GM21528 (cell line): ENCODE data around the gene DBI.
"Not testable (repeated sequence)": the region's sequence is repeated elsewhere in the genome, so short reads cannot be mapped to it uniquely, and the experiment has no call there.

Source experiments
- ATAC-seq: cut with Tn5 transposase; IDR thresholded peaks from one replicate; pipeline ENCODE4 v1.9.1; 2021; ENCODE audit warnings: mild to moderate bottlenecking, moderate library complexity; ENCODE audit not compliant: unreplicated experiment, low FRiP score

Gene DBI

GRCh38 chr2:119364798-119365197 lies 2.0 kb upstream of the DBI start:
- ATAC-seq = no peak

GRCh38 chr2:119365436-119365835 lies 1.3 kb upstream of the DBI start:
- ATAC-seq = no peak

GRCh38 chr2:119366161-119366648 lies 572 bp upstream of the DBI start:
- peak; percentile 7 for ATAC-seq

DNA sequence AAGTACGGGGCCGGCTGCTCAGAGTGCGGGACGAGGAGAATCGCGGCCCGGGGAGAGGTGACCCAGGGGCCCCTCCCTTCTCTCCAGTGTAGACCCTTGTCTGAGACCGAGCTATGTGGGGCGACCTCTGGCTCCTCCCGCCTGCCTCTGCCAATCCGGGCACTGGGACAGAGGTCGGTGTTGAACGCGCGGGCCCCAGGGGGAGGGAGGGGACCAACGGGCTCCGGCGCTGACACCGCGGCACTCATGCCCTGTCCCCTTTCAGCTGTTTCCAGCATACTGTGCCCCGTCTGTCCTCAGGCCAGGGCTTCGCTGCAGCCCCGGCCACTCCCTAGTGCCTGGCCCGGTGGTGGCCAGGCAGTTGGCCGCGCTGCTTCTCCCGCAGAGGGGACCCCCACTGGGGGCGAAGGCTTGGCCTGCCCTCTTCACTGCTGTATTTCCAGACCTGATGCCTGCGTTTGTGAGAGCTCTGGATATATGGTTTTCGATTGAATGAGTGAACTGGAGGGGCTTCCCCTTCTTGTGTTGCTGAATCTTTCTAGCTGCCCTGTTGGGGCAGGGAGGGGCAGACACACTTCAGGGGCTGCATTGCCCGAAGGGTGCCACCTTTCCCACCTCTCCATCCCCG lies 809 bp downstream of the DBI start:
- peak; percentile 40 for ATAC-seq

- no peak for ATAC-seq
Measured at GRCh38 chr2:119369845-119370244, 3.1 kb downstream of the DBI start.

GRCh38 chr2:119371111-119371510 lies 4.3 kb downstream of the DBI start:
- ATAC-seq = no peak

DNA sequence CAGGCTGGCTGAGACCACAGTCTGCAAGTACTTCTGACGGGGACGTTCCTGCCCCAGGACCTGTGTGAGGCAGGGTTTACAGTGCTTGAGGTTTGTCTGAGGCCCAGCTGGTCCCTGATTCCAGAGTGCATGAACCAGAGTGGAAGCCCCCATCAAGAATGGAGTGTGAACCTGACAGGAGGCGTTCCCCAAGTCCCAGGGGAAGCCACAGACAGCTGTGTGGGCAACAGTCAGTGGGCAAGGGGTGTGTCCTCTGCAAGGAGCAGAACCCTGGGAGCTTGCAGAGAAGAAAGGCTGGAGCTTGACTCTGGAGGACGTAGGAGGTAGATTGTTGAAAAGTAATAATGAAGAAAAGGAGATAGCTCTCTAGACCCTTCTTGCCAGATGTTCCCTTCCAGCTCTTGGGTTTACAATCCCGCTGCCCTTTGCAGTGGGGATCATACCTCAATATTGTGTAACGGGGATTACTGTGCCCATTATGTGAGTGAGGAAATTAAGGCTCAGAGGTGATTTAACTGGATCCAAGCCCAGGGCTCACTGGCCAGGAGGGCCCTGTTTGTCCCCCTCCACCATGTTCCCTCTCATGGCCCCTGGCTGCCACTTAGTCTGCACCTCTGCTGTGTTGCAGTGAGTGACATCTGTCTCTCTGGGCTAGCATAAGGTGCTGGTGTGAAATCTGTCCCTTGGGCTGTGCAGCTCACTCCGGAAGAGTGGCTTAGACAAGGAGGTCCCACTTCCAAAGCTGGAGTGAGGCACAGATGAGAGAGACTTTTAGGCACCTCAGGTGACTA lies 6.2 kb downstream of the DBI start:
- ATAC-seq = no peak

- not testable (repeated sequence) for ATAC-seq
Measured at GRCh38 chr2:119373907-119374745, 7.3 kb downstream of the DBI start.

DNA sequence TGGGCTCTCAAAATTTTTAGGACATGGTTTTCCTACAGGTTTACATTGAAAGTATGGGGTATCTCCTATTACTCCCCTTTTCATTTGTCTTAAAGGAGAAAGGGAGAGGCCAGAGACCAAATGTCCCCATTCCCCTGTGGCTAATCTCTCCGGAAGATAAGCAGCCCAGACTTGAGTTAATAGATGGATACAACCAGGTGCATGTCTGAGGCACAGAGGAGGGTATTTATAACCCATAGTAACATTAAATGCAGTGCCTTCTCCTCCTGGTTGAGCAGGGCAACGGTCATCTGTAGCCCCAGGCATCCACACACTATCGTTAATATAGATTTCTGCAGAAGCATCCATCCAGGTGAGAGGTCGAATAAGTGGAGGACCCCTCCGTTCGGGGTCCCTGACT lies 9.6 kb downstream of the DBI start:
- ATAC-seq = not testable (repeated sequence)

DNA sequence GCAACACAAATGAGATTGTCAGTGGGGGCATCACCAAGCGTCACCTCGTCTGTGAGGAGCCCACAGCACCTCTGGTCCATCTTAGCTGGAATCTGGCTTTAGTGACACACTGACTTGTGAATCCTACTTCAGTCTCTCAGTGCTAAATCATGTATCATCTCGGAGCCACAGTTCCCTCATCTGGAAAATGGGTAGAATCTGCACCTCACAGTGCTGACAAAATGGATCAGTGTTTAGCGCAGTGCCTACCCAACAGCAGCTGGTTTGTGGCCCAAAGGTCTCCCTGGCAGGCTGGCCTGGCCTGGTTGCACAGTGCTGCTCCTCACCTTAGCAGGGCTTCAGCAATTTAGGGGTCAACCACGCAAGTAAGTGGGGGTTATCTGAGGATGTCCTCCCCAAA lies 10.0 kb downstream of the DBI start:
- ATAC-seq = no peak

GRCh38 chr2:119377294-119377992 lies 10.7 kb downstream of the DBI start:
- no peak for ATAC-seq

DNA sequence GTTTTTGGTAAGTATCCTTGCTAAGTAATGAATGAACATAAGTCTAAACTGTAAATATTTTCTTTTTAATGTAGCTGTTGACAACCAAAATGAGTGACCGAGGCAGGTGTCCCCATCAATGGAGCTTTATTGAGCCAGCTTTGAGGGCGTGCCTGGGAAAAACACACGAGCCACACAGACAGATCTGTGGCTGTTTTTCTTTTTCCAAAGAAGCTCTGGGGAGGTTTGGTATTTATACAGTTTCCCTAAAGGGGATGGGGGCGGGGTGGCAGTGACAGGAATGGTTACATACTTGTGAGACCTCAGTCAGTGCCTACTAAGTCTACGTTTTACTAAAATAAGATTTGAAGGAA lies 11.2 kb downstream of the DBI start:
- ATAC-seq = no peak

DNA sequence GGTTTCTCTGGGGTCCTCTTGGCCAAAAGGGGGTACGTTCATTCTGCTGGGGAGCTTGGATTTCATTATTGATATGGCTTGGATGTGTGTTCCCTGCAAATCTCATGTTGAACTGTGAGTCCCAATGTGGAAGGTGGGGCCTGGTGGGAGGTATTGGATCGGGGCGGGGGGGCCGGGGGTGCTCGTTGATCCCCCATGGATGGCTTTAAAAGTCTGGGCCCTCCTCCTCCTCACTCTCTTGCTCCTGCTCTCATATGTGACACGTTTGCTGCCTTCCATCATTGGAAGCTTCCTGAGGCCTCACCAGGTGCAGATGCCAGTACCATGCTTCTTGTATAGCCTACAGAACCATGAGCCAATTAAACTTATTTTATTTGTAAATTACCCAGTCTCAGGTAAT lies 11.8 kb downstream of the DBI start:
- no peak for ATAC-seq

DNA sequence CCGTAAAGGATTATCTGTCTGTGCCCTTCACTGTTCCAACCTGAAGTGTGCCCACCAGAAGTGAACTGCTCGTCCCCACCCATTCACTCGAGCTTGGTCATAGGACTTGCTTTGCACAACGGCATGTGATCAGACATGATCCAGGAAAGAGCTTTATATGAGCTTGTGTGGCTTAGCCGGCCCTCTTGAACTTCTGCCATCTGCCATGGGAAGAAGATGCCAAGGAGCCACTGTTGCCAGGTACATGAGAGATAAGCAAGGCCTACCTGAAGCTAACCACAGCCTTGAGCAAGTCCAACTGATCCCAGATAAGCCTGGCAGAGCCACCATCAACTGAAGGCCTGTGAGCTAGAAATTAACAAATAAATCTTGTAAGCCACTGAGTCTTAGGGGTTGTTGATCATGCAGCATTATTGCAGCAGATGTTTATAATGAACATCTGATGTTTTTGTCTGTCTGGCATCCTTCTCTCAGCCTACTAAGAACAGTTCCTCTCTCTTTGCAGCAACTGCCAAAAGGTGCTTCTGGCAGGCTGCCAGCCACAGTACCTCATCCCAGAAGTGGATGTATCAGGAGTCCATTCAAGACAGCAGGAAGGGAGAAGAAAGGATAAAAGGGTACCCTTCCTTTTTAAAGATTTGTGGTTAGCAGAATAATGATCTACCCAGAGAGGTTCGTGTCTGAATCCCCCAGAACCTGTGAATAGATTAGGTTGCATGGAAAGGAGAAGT lies 16.8 kb downstream of the DBI start:
- ATAC-seq = no peak

DNA sequence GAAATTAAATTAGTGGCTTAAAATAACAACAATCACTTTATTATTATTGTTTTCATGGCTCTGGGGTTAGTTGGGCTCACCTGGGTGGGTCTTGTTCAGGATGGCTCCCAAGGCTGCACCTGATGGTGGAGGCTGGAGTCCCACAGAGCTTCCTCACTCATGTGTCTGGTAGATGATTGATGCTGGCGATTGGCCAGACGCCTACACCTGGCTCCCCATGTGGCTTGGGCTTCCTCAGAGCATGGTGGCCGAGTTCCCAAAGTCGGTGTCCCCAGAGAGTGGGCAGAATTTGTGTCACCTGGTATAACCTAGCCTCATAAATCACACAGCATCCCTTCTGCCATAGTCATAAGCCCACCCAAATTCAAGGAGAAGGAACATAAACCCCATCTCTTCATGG lies 18.2 kb downstream of the DBI start:
- no peak for ATAC-seq

GRCh38 chr2:119385466-119385865 lies 18.7 kb downstream of the DBI start:
- ATAC-seq = no peak

DNA sequence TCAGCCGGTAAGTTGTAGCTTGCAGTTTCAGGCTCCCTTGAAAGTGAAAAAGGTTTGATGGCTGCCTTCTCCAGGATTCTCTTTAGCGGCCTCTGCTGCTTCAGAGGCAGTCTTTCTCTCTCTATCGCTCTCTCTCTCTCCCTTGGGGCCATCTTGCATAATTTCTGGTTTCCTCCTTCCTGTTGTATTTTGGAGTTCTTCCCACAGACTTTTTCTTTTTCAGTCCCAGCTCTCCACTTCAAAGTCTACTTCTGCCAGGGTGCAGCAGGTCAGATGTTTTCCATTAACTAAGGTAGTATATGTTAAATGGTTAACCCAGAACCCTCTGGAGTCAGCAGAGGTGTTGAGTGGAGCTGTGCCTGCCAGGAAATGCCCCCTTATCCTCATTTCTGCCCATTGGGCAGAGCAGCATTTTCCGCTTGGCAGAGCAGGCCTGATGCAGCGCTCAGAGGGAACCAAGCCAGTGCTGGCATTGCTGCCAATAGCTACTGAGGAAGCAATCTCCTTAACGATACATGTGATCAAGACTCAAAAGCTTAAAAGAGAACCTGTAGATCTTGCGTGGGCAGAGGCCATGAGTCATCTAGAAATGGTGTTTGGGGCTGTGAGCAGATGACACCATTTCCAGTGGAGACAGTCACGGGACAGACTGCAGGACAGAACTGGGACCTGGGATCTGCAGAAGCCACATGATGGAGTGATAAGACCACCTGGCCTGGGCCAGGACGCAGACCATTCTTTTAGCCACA lies 20.8 kb downstream of the DBI start:
- peak; percentile 78 for ATAC-seq

DNA sequence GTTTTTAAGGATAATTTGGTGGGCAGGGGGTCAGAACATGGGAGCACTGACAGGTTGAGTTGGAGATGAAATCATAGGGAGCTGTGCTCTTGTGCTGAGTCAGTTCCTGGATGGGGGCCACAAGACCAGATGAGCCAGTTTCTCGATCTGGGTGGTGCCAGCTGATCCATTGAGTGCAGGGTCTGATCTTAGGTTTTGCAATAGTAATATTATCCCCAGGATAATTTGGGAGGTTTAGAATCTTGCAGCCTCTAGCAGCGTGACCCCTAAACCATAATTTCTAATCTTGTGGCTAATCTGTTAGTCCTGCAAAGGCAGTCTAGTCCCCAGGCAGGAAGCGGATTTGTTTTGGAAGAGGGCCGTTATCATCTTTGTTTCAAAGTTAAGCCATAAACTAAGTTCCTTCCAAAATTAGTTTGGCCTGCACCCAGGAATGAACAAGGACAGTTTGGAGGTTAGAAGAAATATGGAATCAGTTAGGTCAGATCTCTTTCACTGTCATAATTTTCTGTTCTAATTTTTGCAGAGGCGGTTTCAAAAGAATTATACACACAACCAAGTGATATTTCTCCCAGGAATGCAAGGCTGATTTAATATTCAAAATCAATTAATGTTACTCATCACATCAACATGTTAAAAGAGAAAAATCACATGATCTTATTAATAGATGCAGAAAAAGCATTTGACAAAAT lies 23.0 kb downstream of the DBI start:
- no peak for ATAC-seq
